ENCODE results near the gene KCNE2. TPM values are rescaled to one million over a fixed set of nuclear protein-coding genes. Genes with fewer than 3 reads are reported as not detected.

The KCNE2 gene
- total RNA-seq, 4 donors from 2014 or later: not detected

DNA sequence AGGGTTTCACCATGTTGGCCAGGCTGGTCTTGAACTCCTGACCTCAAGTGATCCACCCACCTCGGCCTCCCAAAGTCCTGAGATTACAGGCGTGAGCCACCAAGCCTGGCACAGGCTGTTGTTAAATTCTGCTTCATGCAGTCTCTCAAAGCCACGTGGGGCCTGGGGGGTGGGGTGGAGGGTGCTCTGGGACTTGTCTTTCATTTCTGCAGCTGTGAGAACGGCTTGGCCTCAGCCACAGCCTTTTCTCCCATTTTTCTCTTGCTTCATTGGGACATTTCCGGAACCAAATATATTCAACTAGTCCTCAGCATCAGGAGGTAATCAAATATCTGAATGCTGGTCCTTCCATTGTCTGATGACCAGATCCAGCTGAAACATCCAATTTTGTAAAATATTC is 27.6 kb upstream of the KCNE2 start:
- H3K4me1 ChIP-seq: peaks cover 0 to 5% (median 0%) of the 10 kb centered on the region in 4 donors
- intact Hi-C loops (cut with DNase I; ENCODE audit: low total_unique reads) (no loop called here), in situ Hi-C loops (cut with MboI; ENCODE audit: low pct_ligation_motif_present in 1 of 4, low pct_unique_long_range_greater_than_20kb in 1 of 4, low sequenced_read_pairs in 3 of 4) (no loop called here)
- WGBS, 2 donors (ENCODE audit: low coverage in 1 of 2): 70 to 86% methylated on average over 1 to 5 of the region's 5 CpGs
- no peak overlapping the region for H3K4me3 ChIP-seq
- no peaks in the 10 kb centered on the region for H3K27me3 ChIP-seq
- H3K36me3 ChIP-seq: no peaks in the 10 kb centered on the region
- TF ChIP-seq POLR2AphosphoS5 (IDR thresholded peaks at IDR 0.05) (no peak), EP300 (IDR thresholded peaks at IDR 0.05; ENCODE audit: low read depth) (no peak), POLR2A (IDR thresholded peaks at IDR 0.05) (no peak)
- TF ChIP-seq, protein P1, sequence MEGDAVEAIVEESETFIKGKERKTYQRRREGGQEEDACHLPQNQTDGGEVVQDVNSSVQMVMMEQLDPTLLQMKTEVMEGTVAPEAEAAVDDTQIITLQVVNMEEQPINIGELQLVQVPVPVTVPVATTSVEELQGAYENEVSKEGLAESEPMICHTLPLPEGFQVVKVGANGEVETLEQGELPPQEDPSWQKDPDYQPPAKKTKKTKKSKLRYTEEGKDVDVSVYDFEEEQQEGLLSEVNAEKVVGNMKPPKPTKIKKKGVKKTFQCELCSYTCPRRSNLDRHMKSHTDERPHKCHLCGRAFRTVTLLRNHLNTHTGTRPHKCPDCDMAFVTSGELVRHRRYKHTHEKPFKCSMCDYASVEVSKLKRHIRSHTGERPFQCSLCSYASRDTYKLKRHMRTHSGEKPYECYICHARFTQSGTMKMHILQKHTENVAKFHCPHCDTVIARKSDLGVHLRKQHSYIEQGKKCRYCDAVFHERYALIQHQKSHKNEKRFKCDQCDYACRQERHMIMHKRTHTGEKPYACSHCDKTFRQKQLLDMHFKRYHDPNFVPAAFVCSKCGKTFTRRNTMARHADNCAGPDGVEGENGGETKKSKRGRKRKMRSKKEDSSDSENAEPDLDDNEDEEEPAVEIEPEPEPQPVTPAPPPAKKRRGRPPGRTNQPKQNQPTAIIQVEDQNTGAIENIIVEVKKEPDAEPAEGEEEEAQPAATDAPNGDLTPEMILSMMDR (IDR thresholded peaks at IDR 0.05): no peak
- DNase-seq: no peak
- no peaks in the 10 kb centered on the region for H3K9me3 ChIP-seq
- H3K27ac ChIP-seq: peak overlapping the region in 3 of 4 donors; percentile 4 to 55 (median 6)

DNA sequence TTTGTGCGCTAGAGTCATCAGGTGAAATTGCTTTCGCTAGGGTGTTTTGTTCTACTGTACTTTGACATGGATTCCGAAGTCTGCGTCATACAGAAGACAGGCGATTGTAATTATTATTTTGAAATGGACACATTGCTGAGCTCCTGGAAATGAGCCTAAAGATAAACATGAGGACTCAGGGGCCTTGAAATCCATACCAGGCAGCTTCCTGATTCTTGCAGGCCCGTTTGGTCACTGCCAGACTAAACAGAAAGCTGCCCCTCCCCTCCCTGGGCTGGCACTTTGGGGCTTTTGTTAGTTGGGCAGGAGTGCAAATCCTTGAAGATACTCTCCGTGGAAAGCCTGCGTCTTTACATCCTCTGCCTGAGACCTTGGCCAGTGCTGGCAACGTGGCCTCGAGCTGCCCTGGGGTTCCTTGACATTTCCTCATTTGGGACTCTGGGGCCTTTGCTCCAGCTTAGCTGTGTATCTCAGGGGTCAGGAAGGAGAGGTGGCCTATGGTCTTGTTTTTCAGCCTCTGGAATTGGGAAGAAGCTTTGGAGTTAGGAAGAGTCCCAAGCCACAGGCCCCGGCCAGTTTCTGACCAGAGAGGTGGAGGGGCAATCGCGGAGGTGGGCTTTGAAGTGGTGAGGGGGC is 26.9 kb upstream of the KCNE2 start:
- Histone ChIP-seq H3K4me3 (no peak overlapping the region), H3K4me1 (peaks cover 0 to 5% (median 0%) of the 10 kb centered on the region in 4 donors), H3K27me3 (no peaks in the 10 kb centered on the region), H3K27ac (peak overlapping the region in 3 of 4 donors; percentile 4 to 55 (median 6)), H3K9me3 (no peaks in the 10 kb centered on the region), H3K36me3 (no peaks in the 10 kb centered on the region)
- in situ Hi-C loops (cut with MboI; ENCODE audit: low pct_ligation_motif_present in 1 of 4, low pct_unique_long_range_greater_than_20kb in 1 of 4, low sequenced_read_pairs in 3 of 4): no loop called here
- 77 to 83% methylated on average over 3 to 13 of the region's 13 CpGs for WGBS, 2 donors (ENCODE audit: low coverage in 1 of 2)
- intact Hi-C loops (cut with DNase I; ENCODE audit: low total_unique reads): no loop called here
- TF ChIP-seq EP300 (IDR thresholded peaks at IDR 0.05; ENCODE audit: low read depth) (no peak), POLR2A (IDR thresholded peaks at IDR 0.05) (no peak), POLR2AphosphoS5 (IDR thresholded peaks at IDR 0.05) (no peak)
- TF ChIP-seq, protein P1 (IDR thresholded peaks at IDR 0.05): no peak
- DNase-seq: no peak

DNA sequence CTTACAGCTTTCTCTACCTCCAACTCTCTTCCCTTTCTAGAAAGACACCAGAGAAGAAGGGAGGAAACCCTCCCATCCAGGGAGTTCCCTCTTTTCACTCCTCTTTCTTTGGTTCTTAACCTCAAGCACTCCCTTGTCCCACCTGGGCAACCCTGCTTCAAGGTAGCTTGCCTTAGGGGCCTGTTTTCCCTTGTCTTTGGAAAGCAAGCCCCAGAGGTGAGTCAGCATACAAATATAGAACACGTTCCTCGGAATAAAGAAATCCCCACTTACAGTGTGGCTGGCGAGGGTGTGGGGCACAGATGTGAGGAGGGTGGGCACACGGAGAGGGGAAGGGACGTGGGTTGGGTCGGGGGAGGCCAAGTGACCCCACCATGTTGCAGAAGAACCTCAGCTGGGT is 26.1 kb upstream of the KCNE2 start:
- H3K9me3 ChIP-seq: no peaks in the 10 kb centered on the region
- no peak for DNase-seq
- H3K27ac ChIP-seq: peak overlapping the region in 1 of 4 donors; percentile 55
- no peaks in the 10 kb centered on the region for H3K27me3 ChIP-seq
- TF ChIP-seq EP300 (IDR thresholded peaks at IDR 0.05; ENCODE audit: low read depth) (no peak), POLR2A (IDR thresholded peaks at IDR 0.05) (no peak), POLR2AphosphoS5 (IDR thresholded peaks at IDR 0.05) (no peak)
- TF ChIP-seq, protein P1 (IDR thresholded peaks at IDR 0.05): no peak
- WGBS, 2 donors (ENCODE audit: low coverage in 1 of 2): 53 to 80% methylated on average over 1 to 6 of the region's 6 CpGs
- H3K4me3 ChIP-seq: no peak overlapping the region
- intact Hi-C loops (cut with DNase I; ENCODE audit: low total_unique reads): no loop called here
- H3K4me1 ChIP-seq: peaks cover 0 to 5% (median 0%) of the 10 kb centered on the region in 4 donors
- in situ Hi-C loops (cut with MboI; ENCODE audit: low pct_ligation_motif_present in 1 of 4, low pct_unique_long_range_greater_than_20kb in 1 of 4, low sequenced_read_pairs in 3 of 4): no loop called here
- no peaks in the 10 kb centered on the region for H3K36me3 ChIP-seq

DNA sequence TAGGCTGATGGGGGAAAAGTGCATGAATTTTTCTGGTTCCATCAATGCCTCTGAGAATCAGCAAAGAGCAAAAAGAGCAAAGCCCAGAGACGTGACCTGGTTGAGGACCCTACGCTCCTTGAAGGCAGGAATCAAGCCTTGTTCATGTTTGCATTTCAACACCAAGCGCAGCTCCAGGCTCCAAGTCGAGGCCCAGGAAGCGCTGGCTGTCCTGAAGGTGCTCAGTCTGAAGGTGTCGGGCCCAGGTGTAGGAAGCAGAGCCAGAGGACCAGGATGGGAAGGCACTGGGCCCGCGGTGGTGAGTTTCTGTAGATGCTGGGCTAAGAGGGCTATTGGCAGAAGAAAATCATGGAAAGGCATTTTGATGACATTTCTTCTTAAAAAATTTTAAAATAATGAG is 25.6 kb upstream of the KCNE2 start:
- in situ Hi-C loops (cut with MboI; ENCODE audit: low pct_ligation_motif_present in 1 of 4, low pct_unique_long_range_greater_than_20kb in 1 of 4, low sequenced_read_pairs in 3 of 4) (no loop called here), intact Hi-C loops (cut with DNase I; ENCODE audit: low total_unique reads) (no loop called here)
- no peaks in the 10 kb centered on the region for H3K27me3 ChIP-seq
- H3K27ac ChIP-seq: no peak overlapping the region
- H3K4me3 ChIP-seq: no peak overlapping the region
- 80 to 89% methylated on average over 1 to 8 of the region's 8 CpGs for WGBS, 2 donors (ENCODE audit: low coverage in 1 of 2)
- H3K9me3 ChIP-seq: no peaks in the 10 kb centered on the region
- H3K4me1 ChIP-seq: peaks cover 0 to 5% (median 0%) of the 10 kb centered on the region in 4 donors
- DNase-seq: no peak
- no peaks in the 10 kb centered on the region for H3K36me3 ChIP-seq
- TF ChIP-seq, protein P1 (IDR thresholded peaks at IDR 0.05): no peak
- TF ChIP-seq EP300 (IDR thresholded peaks at IDR 0.05; ENCODE audit: low read depth): no peak
- TF ChIP-seq POLR2A (IDR thresholded peaks at IDR 0.05): no peak
- no peak for TF ChIP-seq POLR2AphosphoS5 (IDR thresholded peaks at IDR 0.05)
